MM.1S (cell line): Measurements from ENCODE around the gene OSBP.

Source experiments
- EZH2phosphoT487 ChIP-seq: fragments of 300-600 bp; sonication (generic); IDR thresholded peaks from 2 replicates; pipeline ENCODE4 v1.6.1; 2018; ENCODE audit warnings: antibody characterized with exemption, low read length
- TF ChIP-seq, protein P1 (sequence below): fragments of 300-600 bp; sonication (generic); IDR thresholded peaks from 2 replicates; pipeline ENCODE4 v1.5.1; 2016; ENCODE audit warnings: antibody characterized with exemption, low read length, mixed read lengths

DNA sequence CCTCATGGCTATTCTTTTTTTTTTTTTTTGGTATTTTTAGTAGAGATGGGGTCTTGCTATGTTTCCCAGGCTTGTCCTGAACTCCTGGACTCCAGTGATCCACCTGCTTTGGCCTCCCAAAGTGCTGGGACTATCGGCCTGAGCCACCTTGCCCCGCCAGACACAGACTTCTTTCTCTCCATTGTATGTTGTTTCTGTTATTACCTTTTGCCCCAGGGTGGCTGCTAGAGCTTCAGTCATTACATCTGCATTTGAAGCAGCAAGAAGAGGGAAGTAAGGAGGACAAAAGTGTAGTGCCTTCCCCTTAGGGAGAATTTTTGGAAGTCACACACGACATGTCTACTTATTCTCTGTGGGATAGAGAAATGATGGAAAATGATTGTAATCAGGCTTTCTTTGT, 10.1 kb upstream of the OSBP start:
- TF ChIP-seq, protein P1, sequence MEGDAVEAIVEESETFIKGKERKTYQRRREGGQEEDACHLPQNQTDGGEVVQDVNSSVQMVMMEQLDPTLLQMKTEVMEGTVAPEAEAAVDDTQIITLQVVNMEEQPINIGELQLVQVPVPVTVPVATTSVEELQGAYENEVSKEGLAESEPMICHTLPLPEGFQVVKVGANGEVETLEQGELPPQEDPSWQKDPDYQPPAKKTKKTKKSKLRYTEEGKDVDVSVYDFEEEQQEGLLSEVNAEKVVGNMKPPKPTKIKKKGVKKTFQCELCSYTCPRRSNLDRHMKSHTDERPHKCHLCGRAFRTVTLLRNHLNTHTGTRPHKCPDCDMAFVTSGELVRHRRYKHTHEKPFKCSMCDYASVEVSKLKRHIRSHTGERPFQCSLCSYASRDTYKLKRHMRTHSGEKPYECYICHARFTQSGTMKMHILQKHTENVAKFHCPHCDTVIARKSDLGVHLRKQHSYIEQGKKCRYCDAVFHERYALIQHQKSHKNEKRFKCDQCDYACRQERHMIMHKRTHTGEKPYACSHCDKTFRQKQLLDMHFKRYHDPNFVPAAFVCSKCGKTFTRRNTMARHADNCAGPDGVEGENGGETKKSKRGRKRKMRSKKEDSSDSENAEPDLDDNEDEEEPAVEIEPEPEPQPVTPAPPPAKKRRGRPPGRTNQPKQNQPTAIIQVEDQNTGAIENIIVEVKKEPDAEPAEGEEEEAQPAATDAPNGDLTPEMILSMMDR, result no peak
- TF ChIP-seq EZH2phosphoT487, result no peak
